K562 (cell line): Measurements from ENCODE around the gene MICOS13. TPM values are rescaled to one million over a fixed set of nuclear protein-coding genes. Genes with fewer than 3 reads are reported as not detected.

Source experiments
- ATAC-seq: fragments of 200-7000 bp; cut with Tn5 transposase; 3 replicates; pipeline ENCODE4 v1.9.1; 2020; ENCODE audit warnings: moderate library complexity
- BruUV-seq: library from RNA; stranded (reverse); fragments of 400-500 nt; replicated peaks from 2 replicates; lab custom pipeline; 2021; lab: Mats Ljungman, UMichigan
- CTCF ChIA-PET: fragments of 300-600 bp; formaldehyde crosslinking; extraction: SDS; loops from one replicate; lab custom pipeline; 2021; ENCODE audit warnings: low intra/inter-chr PET ratio; lab: Yijun Ruan, JAX
- POLR2A ChIA-PET: fragments of 300-600, 350-650 bp; sonication (Branson Sonifier 250); formaldehyde crosslinking; extraction: SDS; loops from one replicate; lab custom pipeline; 2021; ENCODE audit warnings: antibody characterized with exemption, inconsistent platforms; lab: Yijun Ruan, JAX
- DNase-seq, 4 experiments: peaks; one replicate each; pipeline versions ENCODE4 v3.0.0 to v3.0.0-alpha.2; 2011 to 2018; ENCODE audit warnings: low spot score in 3 of 4, mixed read lengths in 3 of 4; ENCODE audit errors: extremely low read depth in 1 of 4
- FAIRE-seq: peaks from 2 replicates; lab custom pipeline; 2011; peaks lifted over from hg19 to GRCh38; lab: Jason Lieb, UNC
- H2AFZ ChIP-seq: 2 replicates; pipeline ENCODE4 v1.6.0; 2011; ENCODE audit warnings: low read depth, low read length, control low read depth, inconsistent platforms
- H3K27ac ChIP-seq: fragments of 200-600 bp; 3 replicates; pipeline ENCODE4 v1.8.0; 2011; ENCODE audit warnings: low read depth, mild to moderate bottlenecking, control low read depth, inconsistent platforms, low read length, moderate library complexity, mixed read lengths; ENCODE audit errors: extremely low read depth
- H3K27me3 ChIP-seq, 2 experiments: fragments of 300-600 bp in 1 of 2; 2 replicates in 1 of 2; 3 replicates in 1 of 2; pipeline versions ENCODE4 v1.6.0 to v1.8.0; 2011; ENCODE audit warnings: inconsistent platforms in 2 of 2, low read length in 2 of 2, mild to moderate bottlenecking in 1 of 2, mixed read lengths in 1 of 2, moderate library complexity in 1 of 2; ENCODE audit not compliant: control insufficient read depth in 2 of 2, insufficient read depth in 2 of 2
- H3K36me3 ChIP-seq: fragments of 300-600 bp; 3 replicates; pipeline ENCODE4 v1.8.0; 2011; ENCODE audit warnings: mild to moderate bottlenecking, low read length, inconsistent platforms; ENCODE audit not compliant: control insufficient read depth, insufficient read depth
- H3K4me1 ChIP-seq, 2 experiments: fragments of 200-600 bp in 1 of 2; replicated peaks in 1 of 2; 2 replicates in 1 of 2; 3 replicates in 1 of 2; pipeline versions ENCODE4 v1.5.1 to v1.8.0; 2011; ENCODE audit warnings: inconsistent platforms in 2 of 2, low read length in 2 of 2, mild to moderate bottlenecking in 1 of 2, mixed read lengths in 1 of 2, moderate library complexity in 1 of 2; ENCODE audit not compliant: control insufficient read depth in 2 of 2, insufficient read depth in 2 of 2
- H3K4me2 ChIP-seq: 2 replicates; pipeline ENCODE4 v1.6.1; 2011; ENCODE audit warnings: low read length, control low read depth, inconsistent platforms, mixed read lengths; ENCODE audit not compliant: insufficient read depth
- H3K4me3 ChIP-seq: fragments of 200-600 bp; sonication (generic), shearing (Covaris generic); 2 replicates; pipeline ENCODE4 v1.5.1; 2016; ENCODE audit warnings: control low read depth, inconsistent platforms
- H3K79me2 ChIP-seq: fragments of 200-600 bp; 3 replicates; pipeline ENCODE4 v1.8.0; 2011; ENCODE audit warnings: low read length, inconsistent platforms; ENCODE audit not compliant: control insufficient read depth, insufficient read depth
- H3K9ac ChIP-seq, 2 experiments: 2 replicates each; pipeline versions ENCODE4 v1.6.0 to v1.6.1; 2011; ENCODE audit warnings: low read depth in 2 of 2, low read length in 2 of 2, control low read depth in 1 of 2, inconsistent platforms in 1 of 2, mild to moderate bottlenecking in 1 of 2, mixed read lengths in 1 of 2; ENCODE audit not compliant: insufficient read depth in 1 of 2
- H3K9me1 ChIP-seq: one replicate; pipeline ENCODE4 v1.6.0; 2011; ENCODE audit warnings: inconsistent platforms, mild to moderate bottlenecking, low read length, moderate library complexity; ENCODE audit not compliant: control insufficient read depth, insufficient read depth
- H3K9me3 ChIP-seq: replicated peaks from 2 replicates; pipeline ENCODE4 v1.5.1; 2011; ENCODE audit warnings: low read depth, low read length, inconsistent platforms; ENCODE audit not compliant: control insufficient read depth, insufficient read depth
- H4K20me1 ChIP-seq: replicated peaks from 2 replicates; pipeline ENCODE4 v1.6.1; 2011; ENCODE audit warnings: low read length, inconsistent platforms, mixed read lengths; ENCODE audit not compliant: control insufficient read depth, insufficient read depth
- POLR2G ChIP-seq: fragments of 200-400 bp; formaldehyde crosslinking; IDR thresholded peaks from 2 replicates; pipeline ENCODE4 v1.6.1; 2017; ENCODE audit warnings: low read depth, mild to moderate bottlenecking, antibody characterized with exemption, low read length, moderate library complexity
- RBM22 ChIP-seq: fragments of 200-400 bp; formaldehyde crosslinking; IDR thresholded peaks from 2 replicates; pipeline ENCODE4 v1.6.1; 2018; ENCODE audit warnings: low read length, low read depth; ENCODE audit not compliant: poor library complexity, severe bottlenecking
- WGBS: fragments of 100-300 bp; shearing (Covaris generic); methylation state at CpG from one replicate; pipeline ENCODE4 v1.1.6; 2016; ENCODE audit warnings: low coverage, mixed read lengths; ENCODE audit not compliant: insufficient coverage; ENCODE audit errors: missing lambda C conversion rate; 5-methylcytosine and 5-hydroxymethylcytosine counted together
- in situ Hi-C: fragments of 300-500 bp; cut with MboI; formaldehyde crosslinking; loops from 4 replicates; pipeline ENCODE4 v1.15.0; 2018; ENCODE audit warnings: inconsistent platforms, mixed read lengths
- intact Hi-C: fragments of 100-400 bp; cut with micrococcal nuclease; formaldehyde crosslinking; loops from 2 replicates; pipeline ENCODE4 v1.14.2; 2022
- polyA plus RNA-seq, 8 experiments: library from polyadenylated mRNA; depleted of rRNA in 4 of 8; stranded (reverse) in 5 of 8; unstranded in 3 of 8; fragments of >200 nt; fragmentation: Nextera tagmentation in 2 of 8; fragmentation: Illumina TruSeq in 1 of 8; extraction: Ambion mirVana in 2 of 8; extraction: Trizol in 1 of 8; gene quantifications; 2 replicates each; pipeline versions ENCODE4 v1.2.1 to v1.2.3, GENCODE V29; 2011 to 2014; ENCODE audit warnings: inconsistent platforms in 1 of 8, missing spikeins in 1 of 8
- total RNA-seq, 7 experiments: library from RNA; depleted of rRNA in 6 of 7; stranded (reverse); fragments of >200 nt in 6 of 7; fragmentation: Illumina TruSeq in 2 of 7; extraction: Trizol in 2 of 7; gene quantifications; 2 replicates each; pipeline versions ENCODE4 v1.2.1 to v1.2.3, GENCODE V29; 2011 to 2021; ENCODE audit warnings: low replicate concordance in 1 of 7
- TF ChIP-seq, protein P1 (sequence below): sonication (generic); formaldehyde crosslinking; IDR thresholded peaks from 2 replicates; pipeline ENCODE4 v1.8.1; 2023; ENCODE audit warnings: mild to moderate bottlenecking, missing genetic modification reagents
- TF ChIP-seq, protein P2 (sequence below): fragments of 450-650 bp; IDR thresholded peaks from 2 replicates; pipeline ENCODE4 v1.6.1; 2016; ENCODE audit warnings: missing biosample characterization, missing genetic modification characterization
- TF ChIP-seq, protein P3 (sequence below), 2 experiments: fragments of 450-650 bp in 1 of 2; sonication (generic) in 1 of 2; formaldehyde crosslinking in 1 of 2; IDR thresholded peaks in 1 of 2; conservative IDR thresholded peaks in 1 of 2; 2 replicates each; pipeline versions ENCODE4 v1.6.1 to v1.8.1; 2016 to 2023; ENCODE audit warnings: mild to moderate bottlenecking in 2 of 2, moderate library complexity in 2 of 2, inconsistent platforms in 1 of 2, missing genetic modification reagents in 1 of 2
- TF ChIP-seq, protein P4 (sequence below): fragments of 150-350 bp; conservative IDR thresholded peaks from 2 replicates; pipeline ENCODE4 v1.6.1; 2014; ENCODE audit warnings: low read length

The MICOS13 gene
- total and polyA plus RNA-seq, 9 of the 15 experiments (the other 6 are each of a cell fraction or from before 2014, with no cell fraction given) = 15.5 to 220 (median 49.4) TPM

DNA sequence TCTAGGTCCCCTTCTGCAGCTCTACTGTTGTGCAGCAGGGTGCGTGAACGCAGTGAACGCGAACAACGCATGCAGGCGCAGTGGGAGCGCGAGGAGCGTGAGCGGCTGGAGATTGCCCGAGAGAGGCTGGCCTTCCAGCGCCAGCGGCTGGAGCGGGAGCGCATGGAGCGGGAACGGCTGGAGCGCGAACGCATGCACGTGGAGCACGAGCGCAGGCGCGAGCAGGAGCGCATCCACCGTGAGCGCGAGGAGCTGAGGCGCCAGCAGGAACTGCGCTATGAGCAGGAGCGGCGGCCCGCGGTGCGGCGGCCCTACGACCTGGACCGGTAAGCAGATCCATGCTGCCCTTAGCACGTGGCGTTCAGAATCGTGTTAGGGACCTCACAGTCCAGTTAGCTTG, 18.8 kb downstream of the MICOS13 start:
- no peaks in the 10 kb centered on the region for H3K79me2 ChIP-seq
- DNase-seq = no peak
- FAIRE-seq = no peak
- ChIA-PET POLR2A (interaction anchor here (1.1 to 1.2 kb wide), 2 partner anchors 11 to 37 kb away, joined by 3 to 5 read pairs; no protein-coding TSS in a partner anchor), CTCF (no interaction called here)
- H3K36me3 ChIP-seq = peaks cover 90% of the 10 kb centered on the region
- no peaks in the 10 kb centered on the region; the same call in 1 of the 2 replicates for H4K20me1 ChIP-seq
- in situ Hi-C loops = no loop called here
- BruUV-seq = no TSS peak
- no peaks in the 10 kb centered on the region for H3K27me3 ChIP-seq
- no peak overlapping the region for H3K27ac ChIP-seq
- no peaks in the 10 kb centered on the region for H3K9me1 ChIP-seq
- WGBS = 97% methylated on average over 22 of the region's 42 CpGs
- TF ChIP-seq, protein P1, sequence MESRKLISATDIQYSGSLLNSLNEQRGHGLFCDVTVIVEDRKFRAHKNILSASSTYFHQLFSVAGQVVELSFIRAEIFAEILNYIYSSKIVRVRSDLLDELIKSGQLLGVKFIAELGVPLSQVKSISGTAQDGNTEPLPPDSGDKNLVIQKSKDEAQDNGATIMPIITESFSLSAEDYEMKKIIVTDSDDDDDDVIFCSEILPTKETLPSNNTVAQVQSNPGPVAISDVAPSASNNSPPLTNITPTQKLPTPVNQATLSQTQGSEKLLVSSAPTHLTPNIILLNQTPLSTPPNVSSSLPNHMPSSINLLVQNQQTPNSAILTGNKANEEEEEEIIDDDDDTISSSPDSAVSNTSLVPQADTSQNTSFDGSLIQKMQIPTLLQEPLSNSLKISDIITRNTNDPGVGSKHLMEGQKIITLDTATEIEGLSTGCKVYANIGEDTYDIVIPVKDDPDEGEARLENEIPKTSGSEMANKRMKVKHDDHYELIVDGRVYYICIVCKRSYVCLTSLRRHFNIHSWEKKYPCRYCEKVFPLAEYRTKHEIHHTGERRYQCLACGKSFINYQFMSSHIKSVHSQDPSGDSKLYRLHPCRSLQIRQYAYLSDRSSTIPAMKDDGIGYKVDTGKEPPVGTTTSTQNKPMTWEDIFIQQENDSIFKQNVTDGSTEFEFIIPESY (CRISPR knock-in tag) = peak; percentile 99
- peak; percentile 76 for TF ChIP-seq RBM22
- TF ChIP-seq, protein P2, sequence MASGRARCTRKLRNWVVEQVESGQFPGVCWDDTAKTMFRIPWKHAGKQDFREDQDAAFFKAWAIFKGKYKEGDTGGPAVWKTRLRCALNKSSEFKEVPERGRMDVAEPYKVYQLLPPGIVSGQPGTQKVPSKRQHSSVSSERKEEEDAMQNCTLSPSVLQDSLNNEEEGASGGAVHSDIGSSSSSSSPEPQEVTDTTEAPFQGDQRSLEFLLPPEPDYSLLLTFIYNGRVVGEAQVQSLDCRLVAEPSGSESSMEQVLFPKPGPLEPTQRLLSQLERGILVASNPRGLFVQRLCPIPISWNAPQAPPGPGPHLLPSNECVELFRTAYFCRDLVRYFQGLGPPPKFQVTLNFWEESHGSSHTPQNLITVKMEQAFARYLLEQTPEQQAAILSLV (tag) = no peak
- TF ChIP-seq, protein P3, sequence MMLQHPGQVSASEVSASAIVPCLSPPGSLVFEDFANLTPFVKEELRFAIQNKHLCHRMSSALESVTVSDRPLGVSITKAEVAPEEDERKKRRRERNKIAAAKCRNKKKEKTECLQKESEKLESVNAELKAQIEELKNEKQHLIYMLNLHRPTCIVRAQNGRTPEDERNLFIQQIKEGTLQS (IDR thresholded peaks at IDR 0.05) = 0 out of 2 replicates have a peak, but pooled peaks have one; percentile 14
- TF ChIP-seq, protein P3 (CRISPR knock-in tag; conservative IDR thresholded peaks at IDR 0.05) = no peak
- peak; percentile 66 for TF ChIP-seq POLR2G
- TF ChIP-seq, protein P4, sequence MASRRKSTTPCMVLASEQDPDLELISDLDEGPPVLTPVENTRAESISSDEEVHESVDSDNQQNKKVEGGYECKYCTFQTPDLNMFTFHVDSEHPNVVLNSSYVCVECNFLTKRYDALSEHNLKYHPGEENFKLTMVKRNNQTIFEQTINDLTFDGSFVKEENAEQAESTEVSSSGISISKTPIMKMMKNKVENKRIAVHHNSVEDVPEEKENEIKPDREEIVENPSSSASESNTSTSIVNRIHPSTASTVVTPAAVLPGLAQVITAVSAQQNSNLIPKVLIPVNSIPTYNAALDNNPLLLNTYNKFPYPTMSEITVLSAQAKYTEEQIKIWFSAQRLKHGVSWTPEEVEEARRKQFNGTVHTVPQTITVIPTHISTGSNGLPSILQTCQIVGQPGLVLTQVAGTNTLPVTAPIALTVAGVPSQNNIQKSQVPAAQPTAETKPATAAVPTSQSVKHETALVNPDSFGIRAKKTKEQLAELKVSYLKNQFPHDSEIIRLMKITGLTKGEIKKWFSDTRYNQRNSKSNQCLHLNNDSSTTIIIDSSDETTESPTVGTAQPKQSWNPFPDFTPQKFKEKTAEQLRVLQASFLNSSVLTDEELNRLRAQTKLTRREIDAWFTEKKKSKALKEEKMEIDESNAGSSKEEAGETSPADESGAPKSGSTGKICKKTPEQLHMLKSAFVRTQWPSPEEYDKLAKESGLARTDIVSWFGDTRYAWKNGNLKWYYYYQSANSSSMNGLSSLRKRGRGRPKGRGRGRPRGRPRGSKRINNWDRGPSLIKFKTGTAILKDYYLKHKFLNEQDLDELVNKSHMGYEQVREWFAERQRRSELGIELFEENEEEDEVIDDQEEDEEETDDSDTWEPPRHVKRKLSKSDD = no peak
- no peak overlapping the region for H3K4me2 ChIP-seq
- intact Hi-C loops = no loop called here
- no peaks in the 10 kb centered on the region; a peak in 1 of 5 replicates for H3K4me1 ChIP-seq
- no peak overlapping the region for H2AFZ ChIP-seq
- no peaks in the 10 kb centered on the region for H3K9me3 ChIP-seq
- no peak overlapping the region for H3K9ac ChIP-seq
- H3K4me3 ChIP-seq = no peak overlapping the region
- no peak for ATAC-seq
